IMR-90 (cell line): ENCODE measurements around the gene MCCD1. TPM values are rescaled to one million over a fixed set of nuclear protein-coding genes. Genes with fewer than 3 reads are reported as not detected.

Experiments
- ATAC-seq: fragments of 200-7000 bp; cut with Tn5 transposase; 2 replicates; pipeline ENCODE4 v1.9.1; 2020; ENCODE audit warnings: low read depth, mild to moderate bottlenecking, moderate library complexity
- BruUV-seq: library from RNA; stranded (reverse); fragments of 400-500 nt; replicated peaks from 2 replicates; lab custom pipeline; 2021; lab: Mats Ljungman, UMichigan
- CTCF ChIA-PET: fragments of 300-600 bp; formaldehyde crosslinking; extraction: SDS; loops from one replicate; lab custom pipeline; 2021; ENCODE audit warnings: antibody characterized with exemption; lab: Yijun Ruan, JAX
- POLR2A ChIA-PET: fragments of 300-600 bp; sonication (Branson Sonifier 250); formaldehyde crosslinking; loops from one replicate; lab custom pipeline; 2022; ENCODE audit warnings: antibody characterized with exemption; ENCODE audit not compliant: unreplicated experiment; lab: Charles Lee
- DNase-seq: peaks from one replicate; pipeline ENCODE4 v3.0.0; 2013
- H2AFZ ChIP-seq: replicated peaks from 2 replicates; pipeline ENCODE3; 2013; ENCODE audit warnings: low read length, mild to moderate bottlenecking; ENCODE audit not compliant: poor library complexity
- H2AK5ac ChIP-seq: 2 replicates; pipeline ENCODE4 v1.6.1; 2013; ENCODE audit warnings: low read depth, low read length, inconsistent platforms
- H2AK9ac ChIP-seq: replicated peaks from 2 replicates; pipeline ENCODE3; 2013; ENCODE audit warnings: mild to moderate bottlenecking, low read depth, low read length, moderate library complexity; ENCODE audit not compliant: poor library complexity
- H2BK120ac ChIP-seq: 2 replicates; pipeline ENCODE4 v1.6.1; 2013; ENCODE audit warnings: low read depth, low read length, inconsistent platforms
- H2BK15ac ChIP-seq: 3 replicates; pipeline ENCODE4 v1.6.1; 2013; ENCODE audit warnings: low read depth, low read length, inconsistent platforms
- H2BK20ac ChIP-seq: 2 replicates; pipeline ENCODE4 v1.6.1; 2013; ENCODE audit warnings: low read depth, mild to moderate bottlenecking, inconsistent platforms, low read length, moderate library complexity
- H2BK5ac ChIP-seq: 2 replicates; pipeline ENCODE4 v1.6.1; 2013; ENCODE audit warnings: mild to moderate bottlenecking, low read depth, low read length, inconsistent platforms; ENCODE audit not compliant: poor library complexity, severe bottlenecking
- H3K14ac ChIP-seq: replicated peaks from 2 replicates; pipeline ENCODE4 v1.6.1; 2013; ENCODE audit warnings: low read depth, low read length, inconsistent platforms
- H3K18ac ChIP-seq: 2 replicates; pipeline ENCODE4 v1.6.1; 2013; ENCODE audit warnings: low read depth, low read length, control low read depth
- H3K23ac ChIP-seq: 2 replicates; pipeline ENCODE4 v1.6.1; 2013; ENCODE audit warnings: low read depth, low read length, inconsistent platforms
- H3K27ac ChIP-seq: 2 replicates; pipeline ENCODE4 v1.5.1; 2013; ENCODE audit warnings: mild to moderate bottlenecking, control low read depth, low read length; ENCODE audit not compliant: insufficient read depth
- H3K27me3 ChIP-seq: 2 replicates; pipeline ENCODE4 v1.6.1; 2013; ENCODE audit warnings: low read length; ENCODE audit not compliant: control insufficient read depth, insufficient read depth
- H3K36me3 ChIP-seq: 2 replicates; pipeline ENCODE4 v1.6.1; 2013; ENCODE audit warnings: low read length, mixed read lengths; ENCODE audit not compliant: control insufficient read depth, insufficient read depth
- H3K4ac ChIP-seq: 2 replicates; pipeline ENCODE4 v1.6.1; 2013; ENCODE audit warnings: low read depth, low read length, inconsistent platforms
- H3K4me1 ChIP-seq: 2 replicates; pipeline ENCODE4 v1.6.1; 2013; ENCODE audit warnings: low read length, mixed read lengths; ENCODE audit not compliant: control insufficient read depth, insufficient read depth
- H3K4me2 ChIP-seq: 2 replicates; pipeline ENCODE4 v1.6.1; 2013; ENCODE audit warnings: low read depth, mild to moderate bottlenecking, control low read depth, low read length, moderate library complexity
- H3K4me3 ChIP-seq: 2 replicates; pipeline ENCODE4 v1.5.1; 2013; ENCODE audit warnings: low read depth, mild to moderate bottlenecking, control low read depth, low read length, moderate library complexity; ENCODE audit not compliant: insufficient read depth
- H3K56ac ChIP-seq: 2 replicates; pipeline ENCODE4 v1.6.1; 2013; ENCODE audit warnings: low read length, inconsistent platforms; ENCODE audit not compliant: insufficient read depth; ENCODE audit errors: extremely low read depth
- H3K79me1 ChIP-seq, 2 experiments: 2 replicates each; pipeline ENCODE4 v1.6.1; 2013; ENCODE audit warnings: low read length in 2 of 2, inconsistent platforms in 1 of 2, low read depth in 1 of 2
- H3K9ac ChIP-seq: 2 replicates; pipeline ENCODE4 v1.6.1; 2013; ENCODE audit warnings: low read depth, low read length, control low read depth
- H3K9me1 ChIP-seq: 2 replicates; pipeline ENCODE4 v1.6.1; 2013; ENCODE audit warnings: low read length, inconsistent platforms; ENCODE audit not compliant: insufficient read depth
- H3K9me3 ChIP-seq: 2 replicates; pipeline ENCODE4 v1.6.1; 2013; ENCODE audit warnings: low read length; ENCODE audit not compliant: control insufficient read depth, insufficient read depth
- H4K20me1 ChIP-seq: 2 replicates; pipeline ENCODE4 v1.6.1; 2013; ENCODE audit warnings: low read length, inconsistent platforms; ENCODE audit not compliant: insufficient read depth
- H4K5ac ChIP-seq: 2 replicates; pipeline ENCODE4 v1.6.1; 2013; ENCODE audit warnings: mild to moderate bottlenecking, low read depth, low read length, control low read depth
- H4K8ac ChIP-seq, 2 experiments: 2 replicates each; pipeline ENCODE4 v1.6.1; 2013; ENCODE audit warnings: low read depth in 2 of 2, low read length in 2 of 2, control low read depth in 1 of 2, inconsistent platforms in 1 of 2
- H4K91ac ChIP-seq: 2 replicates; pipeline ENCODE4 v1.6.1; 2013; ENCODE audit warnings: low read depth, low read length, inconsistent platforms; ENCODE audit not compliant: insufficient read depth
- CEBPB ChIP-seq: IDR thresholded peaks from 2 replicates; pipeline ENCODE4 v1.6.1; 2012; ENCODE audit warnings: low read depth, low read length, improper control_type of control experiment
- CHD1 ChIP-seq: IDR thresholded peaks from 2 replicates; pipeline ENCODE4 v1.6.1; 2012; ENCODE audit warnings: low read depth, low read length, improper control_type of control experiment
- CTCF ChIP-seq: conservative IDR thresholded peaks from 2 replicates; pipeline ENCODE4 v1.5.1; 2012; ENCODE audit warnings: mild to moderate bottlenecking, low read depth, low read length, improper control_type of control experiment
- ELK1 ChIP-seq: fragments of 150-350 bp; IDR thresholded peaks from 2 replicates; pipeline ENCODE4 v1.6.1; 2016; ENCODE audit warnings: low read depth, mild to moderate bottlenecking, low read length, moderate library complexity, borderline replicate concordance
- FOS ChIP-seq: fragments of 150-350 bp; IDR thresholded peaks from 2 replicates; pipeline ENCODE4 v1.6.1; 2016; ENCODE audit warnings: low read depth, low read length
- MAFK ChIP-seq: IDR thresholded peaks from 2 replicates; pipeline ENCODE4 v1.6.1; 2012; ENCODE audit warnings: low read depth, low read length, improper control_type of control experiment
- MAZ ChIP-seq: IDR thresholded peaks from 2 replicates; pipeline ENCODE4 v1.6.1; 2012; ENCODE audit warnings: low read depth, mild to moderate bottlenecking, low read length, improper control_type of control experiment, moderate library complexity, borderline replicate concordance
- MXI1 ChIP-seq: IDR thresholded peaks from 2 replicates; pipeline ENCODE4 v1.6.1; 2012; ENCODE audit warnings: low read depth, mild to moderate bottlenecking, low read length, moderate library complexity, borderline replicate concordance
- NFE2L2 ChIP-seq: fragments of 150-350 bp; IDR thresholded peaks from 2 replicates; pipeline ENCODE4 v1.6.1; 2016; ENCODE audit warnings: low read depth, mild to moderate bottlenecking, low read length
- RAD21 ChIP-seq: IDR thresholded peaks from 2 replicates; pipeline ENCODE4 v1.6.1; 2012; ENCODE audit warnings: low read length, improper control_type of control experiment
- RCOR1 ChIP-seq: IDR thresholded peaks from 2 replicates; pipeline ENCODE4 v1.6.1; 2012; ENCODE audit warnings: mild to moderate bottlenecking, low read length, improper control_type of control experiment; ENCODE audit not compliant: insufficient replicate concordance
- RFX5 ChIP-seq: IDR thresholded peaks from 2 replicates; pipeline ENCODE4 v1.8.0; 2012; ENCODE audit warnings: low read depth, mild to moderate bottlenecking, low read length, moderate library complexity
- SMC3 ChIP-seq: fragments of 150-350 bp; IDR thresholded peaks from 2 replicates; pipeline ENCODE4 v1.6.1; 2016; ENCODE audit warnings: low read depth, mild to moderate bottlenecking, antibody characterized with exemption, low read length, moderate library complexity
- USF2 ChIP-seq: fragments of 150-350 bp; IDR thresholded peaks from 2 replicates; pipeline ENCODE4 v1.6.1; 2017; ENCODE audit warnings: mild to moderate bottlenecking, antibody characterized with exemption, low read length, low read depth
- WGBS, 2 experiments: methylation state at CpG; one replicate each; pipeline versions ENCODE4 v1.1.5 to v1.1.7; 2013; ENCODE audit warnings: missing lambda C conversion rate in 2 of 2; ENCODE audit not compliant: insufficient read length in 1 of 2; ENCODE audit errors: extremely low coverage in 2 of 2; 5-methylcytosine and 5-hydroxymethylcytosine counted together
- dilution Hi-C: fragments of 300-500 bp; cut with HindIII; formaldehyde crosslinking; loops from one replicate; pipeline ENCODE4 v1.14.3; 2018; ENCODE audit warnings: low sequenced_read_pairs; ENCODE audit not compliant: unreplicated experiment
- in situ Hi-C: fragments of 300-500 bp; cut with MboI; formaldehyde crosslinking; loops from 3 replicates; pipeline ENCODE4 v1.14.3; 2019; ENCODE audit warnings: low sequenced_read_pairs, inconsistent platforms, mixed read lengths
- intact Hi-C: fragments of 100-400 bp; cut with micrococcal nuclease; formaldehyde crosslinking; loops from 2 replicates; pipeline ENCODE4 v1.10.0; 2022
- polyA plus RNA-seq, 3 experiments: library from polyadenylated mRNA; depleted of rRNA; stranded (reverse); fragments of >200 nt; gene quantifications; 2 replicates each; pipeline ENCODE4 v1.2.3, GENCODE V29; 2012; ENCODE audit warnings: low replicate concordance in 1 of 3
- total RNA-seq: library from RNA; depleted of rRNA; stranded (reverse); fragments of >200 nt; gene quantifications from 2 replicates; pipeline ENCODE4 v1.2.3, GENCODE V29; 2012

The MCCD1 gene
- total and polyA plus RNA-seq, 2 of the 4 experiments (the other 2 are of a cell fraction): not detected

- Histone ChIP-seq H3K23ac (no peak overlapping the region), H2BK15ac (no peak overlapping the region), H3K14ac (no peak overlapping the region), H3K9me3 (no peaks in the 10 kb centered on the region), H3K4me1 (no peaks in the 10 kb centered on the region), H3K79me1 (no peaks in the 10 kb centered on the region), H3K9me1 (no peaks in the 10 kb centered on the region), H3K4me2 (no peak overlapping the region), H4K8ac (no peak overlapping the region), H3K18ac (no peak overlapping the region), H3K56ac (no peak overlapping the region), H2AK9ac (no peak overlapping the region), H4K91ac (no peak overlapping the region), H3K27me3 (peaks cover 38% of the 10 kb centered on the region), H3K9ac (no peak overlapping the region), H2BK120ac (no peak overlapping the region), H2BK20ac (no peak overlapping the region), H4K5ac (no peak overlapping the region), H2BK5ac (no peak overlapping the region), H2AK5ac (no peak overlapping the region), H3K36me3 (no peaks in the 10 kb centered on the region), H2AFZ (peak overlapping the region; percentile 21), H3K4me3 (no peak overlapping the region), H3K4ac (no peak overlapping the region), H4K20me1 (no peaks in the 10 kb centered on the region), H3K27ac (no peak overlapping the region)
- POLR2A ChIA-PET: no interaction called here
- CTCF ChIA-PET: interaction anchor here (0.6 to 1.4 kb wide), 2 partner anchors 18 to 20 kb away, joined by 3 read pairs; partner anchors contain the start of gene NCR3
- ATAC-seq (no peak), DNase-seq (no peak)
- WGBS, 2 experiments: 59% methylated on average over 3 of the region's 14 CpGs; no CpG with 5 or more reads in 1 of the 2 experiments
- TF ChIP-seq CEBPB (no peak), RCOR1 (no peak), USF2 (no peak), RAD21 (no peak), CHD1 (no peak), NFE2L2 (no peak), MAZ (no peak), FOS (no peak), MXI1 (no peak), ELK1 (no peak), SMC3 (no peak), MAFK (no peak), CTCF (no peak), RFX5 (no peak)
- no TSS peak for BruUV-seq
- in situ Hi-C loops (no loop called here), dilution Hi-C loops (no loop called here), intact Hi-C loops (no loop called here)
Observed at GRCh38 chr6:31574106-31575061, 45.6 kb downstream of the MCCD1 start.
